H1 (cell line): ENCODE results near the gene SCP2. TPM values are rescaled to one million over a fixed set of nuclear protein-coding genes. Genes with fewer than 3 reads are reported as not detected.

ENCODE experiments used
- CTCF ChIA-PET: fragments of 300-600 bp; sonication (Branson Sonifier 250); formaldehyde crosslinking; loops from one replicate; lab custom pipeline; 2021; ENCODE audit not compliant: partially characterized antibody; lab: Charles Lee
- POLR2A ChIA-PET: fragments of 300-600 bp; sonication (Branson Sonifier 250); formaldehyde crosslinking; loops from one replicate; lab custom pipeline; 2021; ENCODE audit warnings: inconsistent platforms; ENCODE audit not compliant: partially characterized antibody; lab: Charles Lee
- DNase-seq, 2 experiments: peaks; one replicate each; pipeline versions ENCODE4 v3.0.0 to v3.0.0-alpha.2; 2010 to 2022; ENCODE audit warnings: low spot score in 2 of 2, low read depth in 1 of 2, mixed read lengths in 1 of 2
- FAIRE-seq: peaks from 2 replicates; lab custom pipeline; 2011; peaks lifted over from hg19 to GRCh38; lab: Jason Lieb, UNC
- H2AFZ ChIP-seq: 2 replicates; pipeline ENCODE4 v1.8.1; 2012; ENCODE audit warnings: low read length, inconsistent platforms
- H2AK5ac ChIP-seq: 2 replicates; pipeline ENCODE4 v1.6.1; 2013; ENCODE audit warnings: low read depth, low read length
- H2BK120ac ChIP-seq: replicated peaks from 2 replicates; pipeline ENCODE3; 2013; ENCODE audit warnings: low read depth, low read length, inconsistent platforms
- H2BK12ac ChIP-seq: 2 replicates; pipeline ENCODE4 v1.6.1; 2013; ENCODE audit warnings: low read depth, low read length
- H2BK15ac ChIP-seq: 2 replicates; pipeline ENCODE4 v1.6.1; 2013; ENCODE audit warnings: low read length
- H2BK20ac ChIP-seq: 2 replicates; pipeline ENCODE4 v1.6.1; 2013; ENCODE audit warnings: low read length
- H2BK5ac ChIP-seq: 2 replicates; pipeline ENCODE4 v1.6.1; 2013; ENCODE audit warnings: low read depth, low read length
- H3K14ac ChIP-seq: 2 replicates; pipeline ENCODE4 v1.6.1; 2013; ENCODE audit warnings: inconsistent platforms; ENCODE audit not compliant: insufficient read length
- H3K18ac ChIP-seq: 2 replicates; pipeline ENCODE4 v1.6.1; 2013; ENCODE audit warnings: low read length; ENCODE audit errors: extremely low read depth
- H3K23ac ChIP-seq: 2 replicates; pipeline ENCODE4 v1.6.1; 2013; ENCODE audit warnings: inconsistent platforms; ENCODE audit not compliant: insufficient read length
- H3K23me2 ChIP-seq: 2 replicates; pipeline ENCODE4 v1.6.1; 2013; ENCODE audit warnings: low read depth, low read length
- H3K27ac ChIP-seq: 2 replicates; pipeline ENCODE4 v1.6.1; 2011; ENCODE audit warnings: low read depth, low read length, inconsistent platforms
- H3K27me3 ChIP-seq, 4 experiments: replicated peaks in 1 of 4; 1 replicate in 1 of 4; 2 replicates in 3 of 4; pipeline versions ENCODE4 v1.6.1 to v1.8.1; 2011 to 2013; ENCODE audit warnings: low read length in 3 of 4, mild to moderate bottlenecking in 3 of 4, inconsistent platforms in 2 of 4, mixed read lengths in 2 of 4, moderate library complexity in 1 of 4; ENCODE audit not compliant: control insufficient read depth in 3 of 4, insufficient read depth in 3 of 4; ENCODE audit errors: extremely low read depth in 1 of 4
- H3K36me3 ChIP-seq, 4 experiments: 2 replicates each; pipeline versions ENCODE4 v1.6.1 to v1.8.1; 2011 to 2013; ENCODE audit warnings: mild to moderate bottlenecking in 4 of 4, low read length in 3 of 4, moderate library complexity in 2 of 4, control low read depth in 1 of 4, inconsistent platforms in 1 of 4; ENCODE audit not compliant: insufficient read depth in 4 of 4, control insufficient read depth in 2 of 4
- H3K4ac ChIP-seq: replicated peaks from 2 replicates; pipeline ENCODE3; 2013; ENCODE audit warnings: low read length, low read depth, mixed read lengths, inconsistent platforms; ENCODE audit not compliant: insufficient read length
- H3K4me1 ChIP-seq, 4 experiments: replicated peaks in 1 of 4; 1 replicate in 1 of 4; 2 replicates in 3 of 4; pipeline versions ENCODE4 v1.6.1 to v1.8.1; 2011 to 2013; ENCODE audit warnings: low read length in 3 of 4, inconsistent platforms in 2 of 4, mixed read lengths in 1 of 4; ENCODE audit not compliant: insufficient read depth in 4 of 4, control insufficient read depth in 3 of 4
- H3K4me2 ChIP-seq, 2 experiments: 2 replicates each; pipeline versions ENCODE4 v1.6.1 to v1.8.1; 2011 to 2013; ENCODE audit warnings: low read depth in 2 of 2, low read length in 2 of 2, control low read depth in 1 of 2, inconsistent platforms in 1 of 2, mild to moderate bottlenecking in 1 of 2; ENCODE audit not compliant: insufficient read depth in 1 of 2
- H3K4me3 ChIP-seq, 4 experiments: fragments of 200-600, 300-600 bp in 1 of 4; sonication (generic), shearing (Covaris generic), sonication (Bioruptor Twin) in 1 of 4; 2 replicates each; pipeline versions ENCODE4 v1.5.1 to v1.8.1; 2011 to 2016; ENCODE audit warnings: low read length in 4 of 4, low read depth in 3 of 4, control low read depth in 2 of 4, inconsistent platforms in 2 of 4, mild to moderate bottlenecking in 2 of 4, mixed read lengths in 1 of 4, moderate library complexity in 1 of 4; ENCODE audit not compliant: insufficient read depth in 2 of 4; ENCODE audit errors: extremely low read depth in 1 of 4
- H3K56ac ChIP-seq: replicated peaks from 2 replicates; pipeline ENCODE3; 2013; ENCODE audit warnings: low read depth, mild to moderate bottlenecking, mixed read lengths, low read length, inconsistent platforms; ENCODE audit not compliant: insufficient read length
- H3K79me1 ChIP-seq: 2 replicates; pipeline ENCODE4 v1.6.1; 2013; ENCODE audit warnings: low read depth, low read length, control low read depth
- H3K79me2 ChIP-seq, 2 experiments: 2 replicates each; pipeline versions ENCODE4 v1.6.1 to v1.8.1; 2012 to 2013; ENCODE audit warnings: low read length in 2 of 2, mild to moderate bottlenecking in 2 of 2, inconsistent platforms in 1 of 2; ENCODE audit not compliant: insufficient read depth in 2 of 2, control insufficient read depth in 1 of 2
- H3K9ac ChIP-seq, 4 experiments: replicated peaks in 1 of 4; 1 replicate in 1 of 4; 2 replicates in 3 of 4; pipeline versions ENCODE4 v1.6.1 to v1.8.1; 2011 to 2013; ENCODE audit warnings: low read depth in 3 of 4, low read length in 3 of 4, control low read depth in 2 of 4, mild to moderate bottlenecking in 2 of 4, moderate library complexity in 2 of 4, inconsistent platforms in 1 of 4; ENCODE audit errors: extremely low read depth in 1 of 4
- H3K9me3 ChIP-seq, 2 experiments: 2 replicates each; pipeline versions ENCODE4 v1.6.1 to v1.8.1; 2012 to 2013; ENCODE audit warnings: mild to moderate bottlenecking in 2 of 2, moderate library complexity in 2 of 2, control low read depth in 1 of 2, inconsistent platforms in 1 of 2, low read depth in 1 of 2, low read length in 1 of 2, mixed read lengths in 1 of 2; ENCODE audit not compliant: insufficient read depth in 2 of 2
- H4K20me1 ChIP-seq, 2 experiments: replicated peaks in 1 of 2; 2 replicates each; pipeline versions ENCODE3 to v1.8.1; 2011 to 2013; ENCODE audit warnings: inconsistent platforms in 2 of 2, low read length in 2 of 2, mild to moderate bottlenecking in 1 of 2; ENCODE audit not compliant: insufficient read depth in 2 of 2, control insufficient read depth in 1 of 2
- H4K5ac ChIP-seq: 2 replicates; pipeline ENCODE4 v1.6.1; 2013; ENCODE audit warnings: low read length, low read depth, mixed read lengths, inconsistent platforms; ENCODE audit not compliant: insufficient read length
- H4K8ac ChIP-seq: 2 replicates; pipeline ENCODE4 v1.8.0; 2013; ENCODE audit warnings: mild to moderate bottlenecking, moderate library complexity, low read length, inconsistent platforms; ENCODE audit not compliant: insufficient read depth; ENCODE audit errors: extremely low read depth
- H4K91ac ChIP-seq: replicated peaks from 2 replicates; pipeline ENCODE3; 2013; ENCODE audit warnings: low read length, mixed read lengths, inconsistent platforms; ENCODE audit not compliant: insufficient read length
- EZH2 ChIP-seq: fragments of 200-600 bp; sonication (generic); IDR thresholded peaks from 2 replicates; pipeline ENCODE4 v1.7.1; 2012; ENCODE audit warnings: low read depth, mild to moderate bottlenecking, moderate library complexity, low read length, inconsistent platforms; ENCODE audit not compliant: severe bottlenecking
- JUND ChIP-seq: IDR thresholded peaks from 2 replicates; pipeline ENCODE4 v1.6.1; 2011; ENCODE audit warnings: mild to moderate bottlenecking, improper control_type of control experiment, low read length
- KDM1A ChIP-seq: fragments of 200-600, 300-600 bp; sonication (generic); IDR thresholded peaks from 2 replicates; pipeline ENCODE4 v1.7.1; 2016; ENCODE audit warnings: mild to moderate bottlenecking, low read length, borderline replicate concordance
- KDM4A ChIP-seq: IDR thresholded peaks from one replicate; pipeline ENCODE4 v1.7.1; 2012; ENCODE audit warnings: low read depth, mild to moderate bottlenecking, moderate library complexity, low read length, inconsistent platforms; ENCODE audit not compliant: severe bottlenecking
- KDM5A ChIP-seq: fragments of 200-600 bp; IDR thresholded peaks from 2 replicates; pipeline ENCODE4 v1.7.1; 2012; ENCODE audit warnings: mild to moderate bottlenecking, low read length, inconsistent platforms, mixed read lengths
- POLR2A ChIP-seq, 2 experiments: IDR thresholded peaks; 1 replicate in 1 of 2; 2 replicates in 1 of 2; pipeline ENCODE4 v1.6.1; 2011; ENCODE audit warnings: low read depth in 2 of 2, low read length in 2 of 2, mild to moderate bottlenecking in 2 of 2; ENCODE audit errors: control extremely low read depth in 1 of 2
- RAD21 ChIP-seq, 2 experiments: IDR thresholded peaks in 1 of 2; conservative IDR thresholded peaks in 1 of 2; 2 replicates each; pipeline ENCODE4 v1.6.1; 2011; ENCODE audit warnings: low read depth in 2 of 2, low read length in 2 of 2, improper control_type of control experiment in 1 of 2, inconsistent platforms in 1 of 2, mild to moderate bottlenecking in 1 of 2, moderate library complexity in 1 of 2
- SP2 ChIP-seq: IDR thresholded peaks from 2 replicates; pipeline ENCODE4 v1.6.1; 2012; ENCODE audit warnings: mild to moderate bottlenecking, low read length, inconsistent platforms
- WGBS, 2 experiments: shearing (Covaris generic) in 1 of 2; methylation state at CpG; one replicate each; pipeline versions ENCODE4 v1.1.6 to v1.1.7; 2013 to 2015; ENCODE audit warnings: low lambda C conversion rate in 2 of 2, mixed read lengths in 2 of 2, inconsistent platforms in 1 of 2, low coverage in 1 of 2, missing lambda C conversion rate in 1 of 2; ENCODE audit not compliant: insufficient replicate concordance in 2 of 2, insufficient coverage in 1 of 2, insufficient read length in 1 of 2; ENCODE audit errors: extremely low coverage in 1 of 2, missing lambda C conversion rate in 1 of 2; 5-methylcytosine and 5-hydroxymethylcytosine counted together
- polyA plus RNA-seq, 7 experiments: library from polyadenylated mRNA; depleted of rRNA in 3 of 7; stranded (reverse) in 5 of 7; unstranded in 2 of 7; fragments of >200 nt in 5 of 7; fragments of 200-250 nt in 2 of 7; gene quantifications; 1 replicate in 5 of 7; 2 replicates in 1 of 7; 4 replicates in 1 of 7; pipeline versions ENCODE4 v1.2.1 to v1.2.3, GENCODE V29; 2011 to 2013; ENCODE audit warnings: missing spikeins in 2 of 7, mixed read lengths in 2 of 7
- total RNA-seq: library from RNA; stranded (reverse); fragmentation: NEBNext Ultra II Directional; extraction: Animal tissue kit (Norgen Biotek cat#: 25700); gene quantifications from 2 replicates; pipeline ENCODE4 v1.2.1, GENCODE V29; 2021
- TF ChIP-seq, protein P1 (sequence below): IDR thresholded peaks from 2 replicates; pipeline ENCODE4 v1.6.1; 2012; ENCODE audit warnings: low read length, inconsistent platforms
- TF ChIP-seq, protein P2 (sequence below), 3 experiments: IDR thresholded peaks; 1 replicate in 2 of 3; 2 replicates in 1 of 3; pipeline versions ENCODE4 v1.5.1 to v1.6.1; 2011; ENCODE audit warnings: low read length in 3 of 3, mild to moderate bottlenecking in 3 of 3, inconsistent platforms in 2 of 3, low read depth in 1 of 3, moderate library complexity in 1 of 3; ENCODE audit not compliant: insufficient read depth in 1 of 3; ENCODE audit errors: control extremely low read depth in 1 of 3

Gene SCP2
- total and polyA plus RNA-seq, 2 of the 8 experiments (the other 6 are each of a cell fraction or from before 2014, with no cell fraction given), result 20.9 to 54.3 TPM

DNA sequence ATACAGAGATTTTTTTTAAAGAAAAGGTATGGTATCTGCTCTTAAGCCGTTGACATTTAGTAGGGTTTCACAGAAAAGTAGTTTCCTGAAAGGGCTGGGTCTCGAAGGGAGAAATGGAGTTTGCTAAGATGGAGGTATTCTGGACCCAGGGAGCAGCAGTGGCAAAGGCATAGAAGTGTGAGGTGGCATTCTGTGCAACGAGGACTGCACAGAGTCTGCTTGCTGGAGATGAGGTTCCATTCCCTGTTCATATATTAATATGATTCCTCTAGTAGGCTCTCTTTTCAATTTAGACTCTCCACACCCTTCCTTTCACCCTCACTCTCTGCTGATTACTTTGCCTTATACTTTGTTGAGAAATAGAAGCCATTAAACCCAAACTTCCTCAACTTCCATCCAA lies 96.5 kb downstream of the SCP2 start:
- Histone ChIP-seq H3K23me2 (no peaks in the 10 kb centered on the region), H4K91ac (no peak overlapping the region), H3K18ac (no peak overlapping the region), H2BK15ac (no peak overlapping the region), H3K9ac (no peak overlapping the region), H4K20me1 (no peaks in the 10 kb centered on the region), H2BK20ac (no peak overlapping the region), H3K4me3 (no peak overlapping the region), H4K8ac (no peak overlapping the region), H3K36me3 (no peaks in the 10 kb centered on the region), H3K4me1 (no peaks in the 10 kb centered on the region), H2AK5ac (no peak overlapping the region), H2BK12ac (no peak overlapping the region), H3K27ac (no peak overlapping the region), H3K79me2 (no peaks in the 10 kb centered on the region), H3K79me1 (no peaks in the 10 kb centered on the region), H3K56ac (no peak overlapping the region), H2BK120ac (no peak overlapping the region), H3K4ac (no peak overlapping the region), H3K23ac (no peak overlapping the region), H2AFZ (no peak overlapping the region), H3K14ac (no peak overlapping the region), H4K5ac (no peak overlapping the region), H2BK5ac (no peak overlapping the region), H3K9me3 (no peaks in the 10 kb centered on the region), H3K27me3 (no peaks in the 10 kb centered on the region), H3K4me2 (no peak overlapping the region)
- ChIA-PET POLR2A (no interaction called here), CTCF (no interaction called here)
- DNase-seq (no peak), FAIRE-seq (no peak)
- WGBS, 2 experiments, result 77% methylated on average over 3 of the region's 3 CpGs; no CpG with 5 or more reads in 1 of the 2 experiments
- TF ChIP-seq SP2 (no peak), KDM5A (no peak), POLR2A (IDR thresholded peaks at IDR 0.05; ENCODE audit: control extremely low read depth in 1 of 2, low read depth in 2 of 2, low read length in 2 of 2) (no peak), KDM4A (no peak), EZH2 (no peak), KDM1A (no peak), JUND (no peak), RAD21 (IDR thresholded peaks at IDR 0.05 in 1 of 2, conservative IDR thresholded peaks at IDR 0.05 in 1 of 2; ENCODE audit: low read depth in 2 of 2, low read length in 2 of 2) (no peak)
- TF ChIP-seq, protein P1, sequence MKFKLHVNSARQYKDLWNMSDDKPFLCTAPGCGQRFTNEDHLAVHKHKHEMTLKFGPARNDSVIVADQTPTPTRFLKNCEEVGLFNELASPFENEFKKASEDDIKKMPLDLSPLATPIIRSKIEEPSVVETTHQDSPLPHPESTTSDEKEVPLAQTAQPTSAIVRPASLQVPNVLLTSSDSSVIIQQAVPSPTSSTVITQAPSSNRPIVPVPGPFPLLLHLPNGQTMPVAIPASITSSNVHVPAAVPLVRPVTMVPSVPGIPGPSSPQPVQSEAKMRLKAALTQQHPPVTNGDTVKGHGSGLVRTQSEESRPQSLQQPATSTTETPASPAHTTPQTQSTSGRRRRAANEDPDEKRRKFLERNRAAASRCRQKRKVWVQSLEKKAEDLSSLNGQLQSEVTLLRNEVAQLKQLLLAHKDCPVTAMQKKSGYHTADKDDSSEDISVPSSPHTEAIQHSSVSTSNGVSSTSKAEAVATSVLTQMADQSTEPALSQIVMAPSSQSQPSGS, result no peak
- TF ChIP-seq, protein P2, sequence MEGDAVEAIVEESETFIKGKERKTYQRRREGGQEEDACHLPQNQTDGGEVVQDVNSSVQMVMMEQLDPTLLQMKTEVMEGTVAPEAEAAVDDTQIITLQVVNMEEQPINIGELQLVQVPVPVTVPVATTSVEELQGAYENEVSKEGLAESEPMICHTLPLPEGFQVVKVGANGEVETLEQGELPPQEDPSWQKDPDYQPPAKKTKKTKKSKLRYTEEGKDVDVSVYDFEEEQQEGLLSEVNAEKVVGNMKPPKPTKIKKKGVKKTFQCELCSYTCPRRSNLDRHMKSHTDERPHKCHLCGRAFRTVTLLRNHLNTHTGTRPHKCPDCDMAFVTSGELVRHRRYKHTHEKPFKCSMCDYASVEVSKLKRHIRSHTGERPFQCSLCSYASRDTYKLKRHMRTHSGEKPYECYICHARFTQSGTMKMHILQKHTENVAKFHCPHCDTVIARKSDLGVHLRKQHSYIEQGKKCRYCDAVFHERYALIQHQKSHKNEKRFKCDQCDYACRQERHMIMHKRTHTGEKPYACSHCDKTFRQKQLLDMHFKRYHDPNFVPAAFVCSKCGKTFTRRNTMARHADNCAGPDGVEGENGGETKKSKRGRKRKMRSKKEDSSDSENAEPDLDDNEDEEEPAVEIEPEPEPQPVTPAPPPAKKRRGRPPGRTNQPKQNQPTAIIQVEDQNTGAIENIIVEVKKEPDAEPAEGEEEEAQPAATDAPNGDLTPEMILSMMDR (IDR thresholded peaks at IDR 0.05; ENCODE audit: control extremely low read depth in 1 of 3, insufficient read depth in 1 of 3, low read depth in 1 of 3, low read length in 3 of 3), result no peak
